ENCODE measurements around the gene NFE2L3.

NFE2L3 gene

GRCh38 chr7:26200038-26200443 is 48.0 kb downstream of the NFE2L3 start:
- Histone ChIP-seq H3K79me2 (ENCODE audit: insufficient read depth, low read length) (peaks cover 89% of the 10 kb centered on the region), H3K4me3 (ENCODE audit: low read length, poor library complexity, severe bottlenecking) (peak overlapping the region; percentile 93), H3K9me3 (ENCODE audit: insufficient read depth, low read depth, low read length) (no peaks in the 10 kb centered on the region), H3K27me3 (ENCODE audit: insufficient read depth, low read length, poor library complexity, severe bottlenecking) (peaks cover 21% of the 10 kb centered on the region), H3K9me2 (replicated peaks; ENCODE audit: low read depth, low read length) (no peaks in the 10 kb centered on the region), H3K9ac (ENCODE audit: low read depth, low read length, poor library complexity, severe bottlenecking) (peak overlapping the region; percentile 99), H4K20me1 (ENCODE audit: insufficient read depth, low read length, poor library complexity, severe bottlenecking) (peaks cover 80% of the 10 kb centered on the region), H3F3A (ENCODE audit: low read depth) (peaks cover 5% of the 10 kb centered on the region), H3K36me3 (ENCODE audit: insufficient read depth, low read length) (peaks cover 44% of the 10 kb centered on the region), H3K4me2 (ENCODE audit: low read depth, low read length, poor library complexity, severe bottlenecking) (peak overlapping the region; percentile 96), H2AFZ (ENCODE audit: low read length) (no peak overlapping the region), H3K4me1 (ENCODE audit: insufficient read depth, low read length, poor library complexity, severe bottlenecking) (peaks cover 42% of the 10 kb centered on the region)
- TF ChIP-seq CTCF (conservative IDR thresholded peaks at IDR 0.05; ENCODE audit: low read length) (no peak), EZH2phosphoT487 (IDR thresholded peaks at IDR 0.05; ENCODE audit: borderline replicate concordance) (no peak)

- H3K4me1 ChIP-seq (ENCODE audit: insufficient read depth, low read length, poor library complexity, severe bottlenecking) = peaks cover 44% of the 10 kb centered on the region
- H3K36me3 ChIP-seq (ENCODE audit: insufficient read depth, low read length) = peaks cover 43% of the 10 kb centered on the region
- TF ChIP-seq EZH2phosphoT487 (IDR thresholded peaks at IDR 0.05; ENCODE audit: borderline replicate concordance) (no peak), CTCF (conservative IDR thresholded peaks at IDR 0.05; ENCODE audit: low read length) (no peak)
- peak within 1 kb of the TSS; percentile 74; the same call in 1 of the 2 replicates for H2AFZ ChIP-seq (ENCODE audit: low read length)
- H3K9me2 ChIP-seq (replicated peaks; ENCODE audit: low read depth, low read length) = no peaks in the 10 kb centered on the region
- peaks cover 5% of the 10 kb centered on the region for H3F3A ChIP-seq (ENCODE audit: low read depth)
- peak within 1 kb of the TSS; percentile 99 for H3K9ac ChIP-seq (ENCODE audit: low read depth, low read length, poor library complexity, severe bottlenecking)
- no peaks in the 10 kb centered on the region for H3K9me3 ChIP-seq (ENCODE audit: insufficient read depth, low read depth, low read length)
- H3K4me2 ChIP-seq (ENCODE audit: low read depth, low read length, poor library complexity, severe bottlenecking) = peak within 1 kb of the TSS; percentile 96
- peaks cover 89% of the 10 kb centered on the region for H3K79me2 ChIP-seq (ENCODE audit: insufficient read depth, low read length)
- peaks cover 21% of the 10 kb centered on the region for H3K27me3 ChIP-seq (ENCODE audit: insufficient read depth, low read length, poor library complexity, severe bottlenecking)
- H4K20me1 ChIP-seq (ENCODE audit: insufficient read depth, low read length, poor library complexity, severe bottlenecking) = peaks cover 80% of the 10 kb centered on the region
- peak within 1 kb of the TSS; percentile 93 for H3K4me3 ChIP-seq (ENCODE audit: low read length, poor library complexity, severe bottlenecking)
Observed at GRCh38 chr7:26200444-26201246, 48.6 kb downstream of the NFE2L3 start, which contains the start of gene HNRNPA2B1. TSS of gene HNRNPA2B1 (minus strand) at chr7:26200746. CDS start at chr7:26200577, 169 bp downstream.

- Histone ChIP-seq H3K9ac (ENCODE audit: low read depth, low read length, poor library complexity, severe bottlenecking) (peak within 1 kb of the TSS; percentile 99), H3F3A (ENCODE audit: low read depth) (peaks cover 5% of the 10 kb centered on the region), H3K9me2 (replicated peaks; ENCODE audit: low read depth, low read length) (no peaks in the 10 kb centered on the region), H3K4me1 (ENCODE audit: insufficient read depth, low read length, poor library complexity, severe bottlenecking) (peaks cover 46% of the 10 kb centered on the region), H3K36me3 (ENCODE audit: insufficient read depth, low read length) (peaks cover 39% of the 10 kb centered on the region), H3K9me3 (ENCODE audit: insufficient read depth, low read depth, low read length) (no peaks in the 10 kb centered on the region), H3K4me2 (ENCODE audit: low read depth, low read length, poor library complexity, severe bottlenecking) (peak within 1 kb of the TSS; percentile 88), H4K20me1 (ENCODE audit: insufficient read depth, low read length, poor library complexity, severe bottlenecking) (peaks cover 80% of the 10 kb centered on the region), H3K79me2 (ENCODE audit: insufficient read depth, low read length) (peaks cover 89% of the 10 kb centered on the region), H3K27me3 (ENCODE audit: insufficient read depth, low read length, poor library complexity, severe bottlenecking) (peaks cover 16% of the 10 kb centered on the region), H2AFZ (ENCODE audit: low read length) (peak within 1 kb of the TSS; percentile 74; the same call in 1 of the 2 replicates), H3K4me3 (ENCODE audit: low read length, poor library complexity, severe bottlenecking) (peak within 1 kb of the TSS; percentile 93)
- no peak for TF ChIP-seq EZH2phosphoT487 (IDR thresholded peaks at IDR 0.05; ENCODE audit: borderline replicate concordance)
Observed at GRCh38 chr7:26201247-26202018, 49.4 kb downstream of the NFE2L3 start, which contains the start of gene CBX3. TSS of gene CBX3 (plus strand) at chr7:26201745. CDS start at chr7:26202999, 1,254 bp downstream.
